HG02623 (cell line): Measurements from ENCODE around the gene ADRM1.

Experiments used
- ATAC-seq: cut with Tn5 transposase; IDR thresholded peaks from one replicate; pipeline ENCODE4 v1.9.1; 2021; ENCODE audit warnings: moderate library complexity; ENCODE audit not compliant: unreplicated experiment

ADRM1 gene

GRCh38 chr20:62297449-62298227 lies 5.2 kb upstream of the ADRM1 start:
- ATAC-seq: no peak

GRCh38 chr20:62298577-62299249 lies 4.1 kb upstream of the ADRM1 start:
- ATAC-seq: no peak

DNA sequence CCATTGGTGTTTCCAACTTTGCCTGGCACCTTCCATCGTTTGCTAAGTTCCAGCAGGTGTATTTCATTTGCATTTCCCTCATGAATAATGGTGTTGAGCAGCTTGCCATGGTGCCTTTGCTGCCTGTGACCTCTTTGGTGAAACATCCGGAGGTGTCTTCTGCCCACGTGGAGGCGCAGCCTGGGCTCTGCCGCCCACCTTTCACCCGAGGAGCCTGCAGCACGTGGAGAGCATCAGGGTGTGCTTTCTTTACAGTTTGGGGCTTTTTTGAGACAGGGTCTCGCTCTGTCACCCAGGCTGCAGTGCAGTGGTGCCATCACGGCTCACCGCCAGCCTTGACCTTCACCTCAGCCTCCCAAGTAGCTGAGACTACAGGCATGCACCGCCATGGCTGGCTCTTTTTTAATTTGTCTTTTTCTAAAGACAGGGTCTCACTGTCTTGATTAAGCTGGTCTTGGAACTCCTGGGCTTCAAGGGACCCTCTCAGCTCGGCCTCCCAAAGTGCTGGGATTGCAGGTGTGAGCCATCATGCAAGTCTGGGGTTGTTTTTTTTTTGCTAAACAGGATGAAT lies 3.0 kb upstream of the ADRM1 start:
- no peak for ATAC-seq

- ATAC-seq: no peak
Observed at GRCh38 chr20:62300319-62300718, 2.5 kb upstream of the ADRM1 start.

DNA sequence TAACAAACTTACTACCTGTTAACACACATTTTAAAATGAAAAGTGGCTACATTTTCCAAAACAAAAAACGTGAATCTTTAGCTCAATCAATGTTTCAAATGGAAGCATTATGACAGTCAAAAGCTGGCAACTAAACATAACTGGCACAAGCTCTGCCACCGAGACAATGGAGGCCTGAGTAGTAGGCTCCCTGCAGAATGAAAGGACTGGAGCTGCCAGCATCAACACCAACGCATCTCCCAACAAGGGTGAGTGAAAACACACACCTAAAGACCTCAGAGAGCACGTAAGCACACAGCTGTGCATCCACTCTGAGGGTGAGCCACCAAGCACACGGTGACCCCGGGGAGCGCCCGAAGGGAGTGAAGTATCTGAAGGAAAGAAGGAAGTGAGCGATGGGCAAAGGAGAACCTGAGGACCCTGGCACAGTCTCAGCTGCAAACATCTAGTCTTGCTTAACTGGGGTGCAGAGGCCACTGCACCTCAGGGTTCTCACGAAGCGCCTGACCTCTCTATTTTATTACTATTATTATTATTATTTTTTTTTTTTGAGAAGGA lies 1.6 kb upstream of the ADRM1 start:
- no peak for ATAC-seq

- ATAC-seq: peak; percentile 27
Observed at GRCh38 chr20:62301773-62302340, 940 bp upstream of the ADRM1 start.

DNA sequence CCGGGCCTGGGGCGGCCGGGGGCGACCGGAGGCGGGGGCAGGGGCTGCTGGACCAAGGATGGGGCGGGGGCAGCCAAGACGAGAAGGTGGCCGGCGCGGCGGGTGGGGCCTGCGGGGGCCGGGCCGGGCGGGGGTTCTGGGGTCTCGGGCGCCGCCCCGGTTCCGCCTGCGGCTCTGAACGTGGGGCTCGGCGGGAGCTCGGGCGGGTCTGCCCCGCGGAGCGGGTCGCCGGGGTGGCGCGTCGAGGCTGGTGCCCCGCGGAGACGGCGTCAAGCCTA lies 204 bp downstream of the ADRM1 start:
- ATAC-seq: no peak

DNA sequence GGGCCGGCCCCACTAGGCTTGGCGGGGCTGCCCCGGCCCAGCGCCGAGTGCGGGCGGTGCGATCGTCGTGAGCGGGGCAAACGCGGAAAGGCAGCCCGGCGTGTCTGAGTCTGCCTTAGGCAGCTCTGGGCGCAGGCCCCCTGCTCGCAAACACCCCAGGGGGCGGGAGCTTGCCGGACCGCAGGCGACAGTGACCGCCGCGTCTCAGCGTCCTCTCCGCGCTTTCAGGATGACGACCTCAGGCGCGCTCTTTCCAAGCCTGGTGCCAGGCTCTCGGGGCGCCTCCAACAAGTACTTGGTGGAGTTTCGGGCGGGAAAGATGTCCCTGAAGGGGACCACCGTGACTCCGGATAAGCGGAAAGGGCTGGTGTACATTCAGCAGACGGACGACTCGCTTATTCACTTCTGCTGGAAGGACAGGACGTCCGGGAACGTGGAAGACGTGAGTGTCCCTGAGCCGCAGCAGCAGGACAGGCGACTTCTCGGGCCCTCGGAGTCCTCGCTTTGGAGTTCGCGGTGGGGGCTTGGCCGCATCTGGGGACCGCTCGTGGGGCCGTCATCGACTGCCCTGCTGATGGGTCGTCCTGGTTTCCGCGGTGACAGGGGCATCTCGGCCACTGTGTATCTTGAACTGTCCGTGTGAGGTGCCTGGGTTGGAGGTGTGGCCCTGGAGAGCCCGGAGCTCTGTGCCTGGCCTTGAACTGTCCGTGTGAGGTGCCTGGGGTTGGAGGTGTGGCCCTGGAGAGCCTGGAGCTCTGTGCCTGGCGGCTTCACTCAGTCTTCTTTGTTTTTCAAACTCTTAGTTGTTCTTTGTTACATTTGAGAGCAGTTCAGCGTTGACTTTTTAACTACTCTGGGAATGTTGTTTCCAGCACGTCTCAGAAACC lies 786 bp downstream of the ADRM1 start:
- peak; percentile 1 for ATAC-seq

DNA sequence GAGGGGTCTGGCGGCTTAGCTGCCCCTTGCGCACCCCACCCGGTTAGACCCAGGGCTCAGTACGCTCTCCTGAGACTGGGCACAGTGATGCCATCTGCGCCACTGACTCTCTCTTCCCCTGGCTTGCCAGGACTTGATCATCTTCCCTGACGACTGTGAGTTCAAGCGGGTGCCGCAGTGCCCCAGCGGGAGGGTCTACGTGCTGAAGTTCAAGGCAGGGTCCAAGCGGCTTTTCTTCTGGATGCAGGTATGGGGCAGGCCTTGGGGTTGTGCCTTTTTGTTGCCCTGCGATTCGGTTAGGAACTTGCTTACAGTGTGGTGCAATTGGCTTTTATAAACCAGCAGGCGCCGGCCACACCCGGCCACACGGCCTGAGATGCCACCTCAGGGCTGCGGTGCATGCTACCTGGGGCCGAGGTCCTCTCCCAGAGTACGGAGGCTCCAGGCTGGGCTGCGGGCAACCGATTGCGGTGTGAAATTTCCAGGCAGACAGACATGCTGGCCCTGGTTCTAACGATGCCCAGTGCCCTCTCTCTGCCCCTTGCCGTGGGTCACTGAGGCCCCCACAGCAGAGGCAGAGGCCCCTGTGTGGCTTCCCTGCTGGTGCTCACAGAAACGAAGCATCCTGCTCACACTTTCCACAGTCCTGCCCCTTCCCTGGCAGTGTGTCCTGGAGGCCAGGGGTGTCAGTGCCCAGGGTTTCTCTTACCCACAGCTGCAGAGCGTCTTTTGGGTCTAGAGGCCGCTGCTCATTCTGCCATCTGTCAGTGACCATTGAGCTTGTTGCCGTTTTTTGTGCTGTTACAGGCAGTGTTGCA lies 1.7 kb downstream of the ADRM1 start:
- no peak for ATAC-seq

GRCh38 chr20:62305149-62305764 lies 2.5 kb downstream of the ADRM1 start:
- no peak for ATAC-seq

- no peak for ATAC-seq
Observed at GRCh38 chr20:62305765-62306413, 3.1 kb downstream of the ADRM1 start.

DNA sequence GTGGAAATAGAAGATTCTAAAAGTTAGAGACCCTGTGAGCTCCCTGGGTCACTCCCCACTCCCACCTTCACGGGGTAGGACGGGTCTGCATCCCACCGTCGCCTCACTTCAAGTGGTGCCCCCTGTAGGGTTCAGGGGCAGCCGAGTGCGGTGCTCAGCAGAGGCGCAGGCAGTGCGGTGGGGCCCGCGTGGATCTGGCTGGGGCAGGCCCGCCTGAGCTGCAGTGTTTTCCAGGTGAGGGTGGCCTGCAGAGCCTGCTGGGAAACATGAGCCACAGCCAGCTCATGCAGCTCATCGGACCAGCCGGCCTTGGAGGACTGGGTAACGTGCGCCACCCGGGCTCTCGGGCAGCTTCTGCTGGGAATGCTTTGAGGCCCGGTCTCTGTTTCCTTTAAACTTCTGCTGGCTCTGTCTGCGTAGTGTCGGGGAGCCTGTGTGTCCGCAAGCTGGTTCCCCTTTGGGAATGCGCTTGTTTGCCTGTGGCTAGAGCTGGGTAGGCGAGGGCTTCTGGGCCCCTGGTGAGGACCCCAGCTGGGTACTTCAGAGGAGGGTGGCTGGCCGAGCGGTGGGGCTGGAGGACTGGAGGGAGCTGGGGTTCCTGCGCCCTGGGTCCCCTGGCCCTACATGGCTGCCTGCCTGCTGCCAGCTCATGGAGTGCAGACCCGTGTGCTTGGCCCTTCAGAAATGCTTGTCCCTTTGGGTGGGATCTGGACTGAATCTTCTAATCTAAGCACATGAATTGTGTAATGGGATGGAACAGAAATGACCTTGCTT lies 3.8 kb downstream of the ADRM1 start:
- no peak for ATAC-seq

GRCh38 chr20:62307226-62308101 lies 4.7 kb downstream of the ADRM1 start:
- no peak for ATAC-seq

DNA sequence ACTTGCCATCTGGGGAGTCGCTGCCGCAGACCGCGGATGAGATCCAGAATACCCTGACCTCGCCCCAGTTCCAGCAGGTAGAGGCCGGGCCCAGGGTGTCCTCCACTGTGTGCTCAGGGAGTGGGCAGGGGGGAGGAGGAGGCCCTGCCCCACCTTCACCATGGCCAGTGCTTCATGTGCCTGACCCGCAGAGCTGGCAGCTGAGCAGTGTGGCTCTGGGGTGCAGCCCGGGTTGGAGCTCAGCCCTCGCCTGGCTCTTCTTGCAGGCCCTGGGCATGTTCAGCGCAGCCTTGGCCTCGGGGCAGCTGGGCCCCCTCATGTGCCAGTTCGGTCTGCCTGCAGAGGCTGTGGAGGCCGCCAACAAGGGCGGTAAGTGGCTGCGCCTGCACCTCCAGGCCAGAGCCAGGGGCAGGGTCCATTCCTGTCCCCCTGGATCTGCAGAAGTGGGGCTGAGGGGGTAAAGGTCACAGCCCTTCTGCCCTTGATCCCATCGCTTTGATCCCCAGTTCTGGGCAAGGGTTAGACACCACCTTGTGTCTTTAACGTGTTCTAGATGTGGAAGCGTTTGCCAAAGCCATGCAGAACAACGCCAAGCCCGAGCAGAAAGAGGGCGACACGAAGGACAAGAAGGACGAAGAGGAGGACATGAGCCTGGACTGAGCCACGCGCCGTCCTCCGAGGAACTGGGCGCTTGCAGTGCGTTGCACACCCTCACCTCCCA lies 5.5 kb downstream of the ADRM1 start:
- ATAC-seq: no peak

- no peak for ATAC-seq
Observed at GRCh38 chr20:62309198-62309944, 6.6 kb downstream of the ADRM1 start.
